GM19463 (cell line): ENCODE results near the gene DNAJC28.
A peak's percentile ranks its signal among the peaks of the same experiment; 100 is the strongest.
"Not testable (repeated sequence)": the region's sequence is repeated elsewhere in the genome, so short reads cannot be mapped to it uniquely, and the experiment has no call there.

Experiments used
- ATAC-seq: cut with Tn5 transposase; IDR thresholded peaks from one replicate; pipeline ENCODE4 v1.9.1; 2021; ENCODE audit warnings: mild to moderate bottlenecking, moderate library complexity; ENCODE audit not compliant: unreplicated experiment

DNAJC28 gene, protein sequence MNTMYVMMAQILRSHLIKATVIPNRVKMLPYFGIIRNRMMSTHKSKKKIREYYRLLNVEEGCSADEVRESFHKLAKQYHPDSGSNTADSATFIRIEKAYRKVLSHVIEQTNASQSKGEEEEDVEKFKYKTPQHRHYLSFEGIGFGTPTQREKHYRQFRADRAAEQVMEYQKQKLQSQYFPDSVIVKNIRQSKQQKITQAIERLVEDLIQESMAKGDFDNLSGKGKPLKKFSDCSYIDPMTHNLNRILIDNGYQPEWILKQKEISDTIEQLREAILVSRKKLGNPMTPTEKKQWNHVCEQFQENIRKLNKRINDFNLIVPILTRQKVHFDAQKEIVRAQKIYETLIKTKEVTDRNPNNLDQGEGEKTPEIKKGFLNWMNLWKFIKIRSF

GRCh38 chr21:33491373-33492102, at the start of gene DNAJC28:
Gene DNAJC28 (minus strand): TSS chr21:33491716. CDS start chr21:33489393, 2,323 bp downstream.
- peak; percentile 97 for ATAC-seq

DNA sequence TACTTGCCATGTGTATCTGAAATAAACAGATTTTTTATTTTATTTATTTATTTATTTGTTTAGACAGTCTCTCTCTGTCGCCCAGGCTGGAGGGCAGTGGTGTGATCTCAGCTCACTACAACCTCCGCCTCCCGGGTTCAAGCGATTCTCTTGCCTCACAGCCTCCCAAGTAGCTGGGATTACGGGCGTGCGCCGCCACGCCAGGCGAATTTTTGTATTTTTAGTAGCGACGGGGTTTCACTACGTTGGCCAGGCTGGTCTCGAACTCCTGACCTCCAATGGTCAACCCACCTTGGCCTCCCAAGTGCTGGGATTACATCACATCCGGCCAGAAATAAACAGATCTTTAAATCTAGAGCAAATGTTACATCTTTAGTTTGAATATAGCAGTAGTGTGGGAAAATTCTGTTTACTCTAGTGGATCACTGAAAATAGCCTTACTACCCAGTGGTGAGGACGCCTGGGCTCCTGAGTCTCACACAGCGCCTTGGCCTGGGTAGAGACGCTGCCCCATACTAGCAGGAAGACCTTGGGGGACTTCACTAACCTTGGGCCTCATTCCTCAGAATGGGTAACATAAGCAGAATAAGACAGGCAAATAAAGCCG, 49.7 kb upstream of the DNAJC28 start:
- no peak for ATAC-seq

DNA sequence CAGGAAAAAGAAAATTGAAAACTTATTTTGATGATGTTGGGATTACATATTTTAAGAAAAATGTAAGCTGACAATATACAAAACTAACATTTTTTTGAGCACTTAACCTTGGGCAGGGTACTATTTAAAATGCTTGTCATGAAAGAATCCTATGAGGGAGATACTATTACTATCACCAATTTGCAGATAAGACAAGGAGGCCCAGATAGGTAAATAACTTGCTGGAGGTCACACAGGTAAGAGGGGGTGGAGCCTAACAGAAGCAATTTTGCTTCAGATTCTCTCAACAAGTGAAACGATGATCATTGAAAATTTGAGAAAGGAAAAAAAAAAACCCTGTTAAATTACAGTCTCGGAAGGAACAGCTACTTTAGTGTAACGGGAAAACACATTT, 49.2 kb upstream of the DNAJC28 start:
- ATAC-seq, result no peak

DNA sequence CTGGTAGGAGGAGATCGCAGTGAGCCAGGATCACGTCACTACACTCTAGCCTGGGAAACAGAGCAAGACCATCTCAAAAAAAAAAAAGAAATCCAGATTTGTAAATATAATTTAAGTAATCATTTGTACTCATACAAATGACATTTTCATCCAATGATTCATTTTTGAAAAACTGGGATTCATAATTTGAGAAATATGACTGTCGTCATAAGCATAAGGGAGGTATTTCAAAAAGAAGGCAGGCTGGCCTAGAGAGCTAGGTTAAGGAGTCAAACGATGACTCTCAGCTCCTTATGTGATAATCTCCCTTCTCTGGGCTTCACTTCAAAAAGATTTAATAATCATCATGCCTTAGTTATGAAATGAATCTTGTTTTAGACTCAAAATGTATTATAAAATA, 48.1 kb upstream of the DNAJC28 start:
- ATAC-seq, result no peak

DNA sequence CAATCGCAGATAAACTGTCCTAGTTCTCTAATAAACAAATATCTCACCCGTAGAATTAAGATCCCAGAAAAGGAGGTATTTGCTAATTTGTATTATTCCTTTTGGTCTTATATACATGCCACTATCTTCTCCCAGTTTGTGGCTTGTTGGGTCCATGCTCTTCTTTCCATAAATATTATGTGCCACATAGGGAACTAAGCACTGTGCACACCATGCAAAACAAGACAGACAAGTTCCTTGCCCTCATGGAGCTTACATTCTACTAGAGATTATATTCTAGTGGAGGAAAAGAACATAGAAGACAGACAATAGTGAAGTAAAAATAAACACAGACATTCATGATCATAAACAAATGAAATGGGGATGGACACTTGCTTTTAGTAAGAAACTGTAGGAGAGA, 45.7 kb upstream of the DNAJC28 start:
- no peak for ATAC-seq

DNA sequence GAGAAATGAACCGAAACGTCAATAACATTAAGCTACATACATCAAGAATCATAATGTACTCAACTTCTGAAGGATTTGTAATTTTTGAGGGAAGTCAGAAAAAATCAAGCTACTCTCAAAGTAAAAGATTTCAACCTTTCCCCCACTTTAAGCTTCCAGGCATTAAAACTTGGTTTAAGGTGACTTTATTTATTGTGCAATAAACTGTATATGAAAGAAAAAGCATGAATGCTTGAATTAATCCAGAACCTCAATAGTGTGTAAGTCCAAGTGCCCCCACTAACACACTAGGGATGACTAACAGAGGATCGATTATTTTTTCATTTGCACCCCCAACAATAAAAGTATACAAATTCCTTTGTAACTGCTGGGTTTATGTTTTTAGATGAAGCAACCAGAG, 39.5 kb upstream of the DNAJC28 start:
- ATAC-seq, result no peak

DNA sequence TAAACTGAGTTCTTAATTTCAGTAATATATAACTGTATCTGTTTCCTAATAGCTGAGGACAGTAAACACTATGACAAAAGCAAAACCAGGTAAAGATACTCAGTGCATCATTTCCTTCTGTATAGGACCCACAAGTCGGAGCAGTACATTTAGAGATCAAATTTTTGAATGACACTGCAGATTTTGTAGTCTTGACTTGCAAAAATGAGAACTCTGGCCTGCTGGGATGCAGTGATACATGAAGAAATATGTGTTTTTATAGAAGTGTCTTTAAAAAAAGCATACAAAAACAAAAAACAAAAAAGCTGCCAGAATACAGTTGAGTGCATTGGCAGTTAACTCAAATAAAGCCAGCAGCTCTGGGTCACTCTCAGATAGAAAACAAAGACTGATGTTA, 31.4 kb upstream of the DNAJC28 start:
- no peak for ATAC-seq

DNA sequence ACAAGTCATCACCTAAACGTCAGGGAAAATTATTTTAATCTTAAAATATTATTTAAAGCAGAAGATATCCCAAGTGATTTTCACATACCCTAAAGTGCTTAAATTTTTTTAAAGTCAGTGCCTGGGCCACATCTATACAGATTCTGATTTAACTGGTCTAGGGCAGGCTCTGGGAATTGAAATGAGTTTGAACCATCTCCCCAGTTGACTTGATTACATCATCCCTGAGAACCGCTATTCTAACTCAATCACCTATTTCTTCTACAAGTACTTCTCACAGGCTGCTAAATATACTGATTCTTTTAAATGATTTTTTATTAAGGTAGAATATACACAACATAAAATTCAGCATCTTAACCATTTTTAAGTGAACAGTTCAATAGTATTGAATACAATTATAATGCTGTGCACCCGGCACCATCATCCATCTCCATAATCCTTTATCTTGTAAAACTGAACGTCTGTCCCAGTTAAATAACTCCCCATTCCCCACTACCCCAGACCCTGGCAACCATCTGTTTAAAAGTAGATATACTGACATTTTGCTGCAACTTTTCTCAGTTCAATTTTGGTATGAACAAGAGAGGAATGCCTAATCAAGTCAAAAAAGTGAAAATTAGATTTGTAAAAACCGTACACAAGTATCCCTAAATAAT, 30.9 kb upstream of the DNAJC28 start:
- no peak for ATAC-seq

DNA sequence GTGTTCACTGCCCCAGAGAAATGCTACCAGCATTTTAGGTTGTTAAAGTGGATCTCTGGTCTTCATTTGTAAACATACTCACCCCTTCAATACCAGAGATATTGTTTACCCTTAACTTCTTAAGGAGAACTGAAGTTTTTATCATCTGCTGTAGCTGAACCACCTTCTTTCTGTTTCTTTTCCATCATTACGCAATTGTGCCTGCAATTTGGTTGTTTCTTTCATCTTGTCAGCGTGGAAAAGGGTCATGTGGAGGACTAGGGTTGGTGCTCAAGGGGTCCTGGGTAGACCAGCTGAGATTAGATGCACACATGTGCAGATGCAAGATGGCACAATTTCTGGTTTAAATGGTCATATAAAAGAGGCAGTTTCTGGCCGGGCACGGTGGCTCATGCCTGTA, 27.4 kb upstream of the DNAJC28 start:
- ATAC-seq, result no peak

DNA sequence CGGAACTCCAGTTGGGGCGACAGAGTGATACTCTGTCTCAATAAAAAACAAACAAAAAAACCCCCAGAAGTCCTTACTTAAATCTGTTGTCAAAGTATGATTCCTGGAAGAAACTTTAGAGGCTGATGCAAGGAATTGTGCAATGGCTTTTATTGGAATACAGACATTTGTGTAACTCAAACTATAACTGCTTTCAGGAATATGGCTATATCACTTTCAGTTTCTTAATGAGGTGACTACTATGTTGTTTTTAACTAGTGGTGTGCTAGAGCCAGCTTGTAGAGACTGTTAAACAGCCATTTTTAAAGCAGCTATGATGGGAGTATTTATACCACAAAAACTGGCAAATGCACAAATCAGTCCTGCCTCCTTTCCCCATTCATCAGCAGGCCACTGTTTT, 22.7 kb upstream of the DNAJC28 start:
- ATAC-seq, result no peak

DNA sequence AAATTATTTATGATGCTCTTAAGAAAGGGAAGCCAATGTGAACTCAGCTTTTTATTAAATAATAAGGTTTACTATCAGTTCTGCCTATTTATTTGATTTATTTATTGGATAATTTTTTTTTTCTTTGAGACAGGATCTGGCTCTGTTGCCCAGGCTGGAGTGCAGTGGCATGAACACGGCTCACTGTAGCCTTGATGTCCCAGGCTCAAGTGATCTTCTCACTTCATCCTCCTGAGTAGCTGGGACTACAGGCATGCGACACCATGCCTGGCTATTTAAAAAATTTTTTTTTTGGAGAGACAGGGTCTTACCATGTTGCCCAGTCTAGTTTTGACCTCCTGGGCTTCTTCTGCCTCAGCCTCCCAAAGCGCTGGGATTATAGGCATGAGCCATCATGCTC, 21.0 kb upstream of the DNAJC28 start:
- no peak for ATAC-seq

DNA sequence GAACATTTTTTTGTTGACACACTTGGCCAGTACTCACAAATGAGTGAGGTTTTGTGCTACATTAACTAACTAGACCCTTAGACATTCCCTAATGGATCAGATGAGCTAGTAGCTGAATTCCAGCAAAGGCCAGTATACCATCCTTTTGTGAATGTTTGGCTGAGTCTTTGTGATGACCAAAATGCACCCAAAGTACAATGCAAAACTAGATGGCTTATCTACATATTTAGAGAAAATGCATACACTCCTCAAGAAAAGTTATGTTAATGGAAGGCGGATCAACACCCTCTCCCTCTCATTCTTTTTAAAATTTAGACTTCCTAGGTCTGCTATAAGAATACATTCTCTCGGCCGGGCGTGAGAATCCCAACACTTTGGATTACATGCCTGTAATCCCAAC, 20.1 kb upstream of the DNAJC28 start:
- no peak for ATAC-seq

DNA sequence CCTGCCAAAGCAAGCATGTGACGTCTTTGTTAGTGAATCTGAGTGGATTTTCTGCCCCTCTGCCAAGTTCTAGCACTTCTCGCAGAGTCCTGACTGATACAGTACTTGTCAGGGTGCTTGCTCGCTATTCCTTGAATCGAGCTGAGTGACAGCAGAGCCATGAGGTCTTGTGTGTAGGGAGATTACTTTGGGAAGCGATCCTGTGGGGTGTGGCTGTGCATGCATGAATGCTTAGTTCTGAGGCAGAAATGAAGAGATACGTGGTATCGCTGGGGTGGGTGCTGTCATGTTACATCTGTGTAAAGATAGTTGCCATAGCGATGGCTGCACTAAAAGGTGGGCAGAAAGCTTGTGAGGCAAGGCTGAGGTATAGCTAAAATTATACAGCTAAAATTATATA, 19.3 kb upstream of the DNAJC28 start:
- ATAC-seq, result no peak

- not testable (repeated sequence) for ATAC-seq
Measured at GRCh38 chr21:33507003-33507402, 15.5 kb upstream of the DNAJC28 start.

GRCh38 chr21:33505833-33506232, 14.3 kb upstream of the DNAJC28 start:
- no peak for ATAC-seq

- ATAC-seq, result no peak
Measured at GRCh38 chr21:33496345-33496744, 4.8 kb upstream of the DNAJC28 start.

- no peak for ATAC-seq
Measured at GRCh38 chr21:33495743-33496142, 4.2 kb upstream of the DNAJC28 start.

GRCh38 chr21:33493756-33494155, 2.2 kb upstream of the DNAJC28 start:
- ATAC-seq, result no peak

DNA sequence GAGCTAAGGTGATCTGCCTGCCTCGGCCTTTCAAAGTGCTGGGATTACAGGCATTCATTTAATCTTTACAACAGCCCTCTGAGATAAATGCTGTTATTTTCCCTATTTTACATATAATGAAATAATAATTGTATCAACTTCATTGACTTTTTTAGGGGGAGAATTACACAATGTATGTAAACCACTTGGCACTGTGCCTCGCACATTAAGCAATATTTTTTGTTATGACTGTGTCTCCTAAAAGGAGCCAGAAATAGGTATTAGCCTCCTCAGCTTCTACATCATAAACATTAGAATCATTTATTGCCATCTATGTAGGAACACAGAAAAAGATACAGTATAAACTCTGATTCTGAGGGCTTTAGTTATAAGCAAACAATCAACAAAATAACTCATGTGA, 1.1 kb upstream of the DNAJC28 start:
- ATAC-seq, result no peak

- no peak for ATAC-seq
Measured at GRCh38 chr21:33490991-33491372, 534 bp downstream of the DNAJC28 start.

GRCh38 chr21:33488936-33489335, 2.6 kb downstream of the DNAJC28 start:
- no peak for ATAC-seq

- no peak for ATAC-seq
Measured at GRCh38 chr21:33487996-33488395, 3.5 kb downstream of the DNAJC28 start.
